Endothelial cell of umbilical vein (primary cell): ENCODE measurements around the gene UPF2. TPM values are rescaled to one million over a fixed set of nuclear protein-coding genes. Genes with fewer than 3 reads are reported as not detected.
A peak's percentile ranks its signal among the peaks of the same experiment; 100 is the strongest.

ENCODE experiments used
- BruUV-seq: library from RNA; stranded (reverse); fragments of 400-500 nt; replicated peaks from 2 replicates; lab custom pipeline; 2021; lab: Mats Ljungman, UMichigan
- CTCF ChIA-PET: fragments of 300-600, 350-600 bp; sonication (Branson Sonifier 250); formaldehyde crosslinking; loops from one replicate; lab custom pipeline; 2021; ENCODE audit warnings: antibody characterized with exemption, inconsistent platforms; lab: Charles Lee
- POLR2A ChIA-PET: fragments of 300-600, 350-600 bp; sonication (Branson Sonifier 250); formaldehyde crosslinking; loops from one replicate; lab custom pipeline; 2021; ENCODE audit warnings: antibody characterized with exemption, inconsistent platforms; lab: Charles Lee
- DNase-seq: peaks from one replicate; pipeline ENCODE4 v3.0.0-alpha.2; 2011; ENCODE audit warnings: low read depth, low spot score
- FAIRE-seq: peaks from 2 replicates; lab custom pipeline; 2011; peaks lifted over from hg19 to GRCh38; lab: Jason Lieb, UNC
- H2AFZ ChIP-seq: 2 replicates; pipeline ENCODE4 v1.6.0; 2012; ENCODE audit warnings: low read depth, low read length, control low read depth, inconsistent platforms
- H3K27ac ChIP-seq: 2 replicates; pipeline ENCODE4 v1.5.1; 2011; ENCODE audit warnings: low read depth, mild to moderate bottlenecking, control low read depth, low read length, moderate library complexity; ENCODE audit not compliant: insufficient read depth
- H3K27me3 ChIP-seq, 2 experiments: 2 replicates each; pipeline versions ENCODE4 v1.6.0 to v1.6.1; 2011; ENCODE audit warnings: low read length in 2 of 2, mixed read lengths in 1 of 2; ENCODE audit not compliant: control insufficient read depth in 2 of 2, insufficient read depth in 2 of 2
- H3K36me3 ChIP-seq, 2 experiments: 2 replicates in 1 of 2; 3 replicates in 1 of 2; pipeline ENCODE4 v1.5.1; 2011; ENCODE audit warnings: low read length in 2 of 2, mild to moderate bottlenecking in 1 of 2, moderate library complexity in 1 of 2; ENCODE audit not compliant: control insufficient read depth in 2 of 2, insufficient read depth in 2 of 2; ENCODE audit errors: extremely low read depth in 1 of 2
- H3K4me1 ChIP-seq: 3 replicates; pipeline ENCODE4 v1.5.1; 2011; ENCODE audit warnings: mild to moderate bottlenecking, low read length; ENCODE audit not compliant: control insufficient read depth, insufficient read depth; ENCODE audit errors: extremely low read depth
- H3K4me2 ChIP-seq: 2 replicates; pipeline ENCODE4 v1.6.1; 2011; ENCODE audit warnings: low read length, control low read depth, mixed read lengths; ENCODE audit not compliant: insufficient read depth
- H3K4me3 ChIP-seq, 3 experiments: fragments of 200-600 bp in 1 of 3; sonication (generic), shearing (Covaris generic) in 1 of 3; replicated peaks in 1 of 3; 2 replicates each; pipeline ENCODE4 v1.5.1; 2011 to 2016; ENCODE audit warnings: control low read depth in 3 of 3, low read length in 3 of 3, mild to moderate bottlenecking in 2 of 3, inconsistent platforms in 1 of 3, low read depth in 1 of 3, moderate library complexity in 1 of 3; ENCODE audit not compliant: insufficient read depth in 1 of 3
- H3K79me2 ChIP-seq: 2 replicates; pipeline ENCODE4 v1.6.0; 2012; ENCODE audit warnings: low read length, inconsistent platforms; ENCODE audit not compliant: control insufficient read depth, insufficient read depth
- H3K9ac ChIP-seq: replicated peaks from 2 replicates; pipeline ENCODE3; 2011; ENCODE audit warnings: low read length, control low read depth; ENCODE audit not compliant: insufficient read depth; ENCODE audit errors: extremely low read depth
- H3K9me1 ChIP-seq: replicated peaks from 3 replicates; pipeline ENCODE4 v1.6.0; 2011; ENCODE audit warnings: mild to moderate bottlenecking, low read length; ENCODE audit not compliant: control insufficient read depth, insufficient read depth; ENCODE audit errors: extremely low read depth
- H3K9me3 ChIP-seq: replicated peaks from 2 replicates; pipeline ENCODE4 v1.5.1; 2012; ENCODE audit warnings: low read length, inconsistent platforms; ENCODE audit not compliant: control insufficient read depth, insufficient read depth
- H4K20me1 ChIP-seq: replicated peaks from 2 replicates; pipeline ENCODE3; 2011; ENCODE audit warnings: mild to moderate bottlenecking, low read length; ENCODE audit not compliant: control insufficient read depth, insufficient read depth; ENCODE audit errors: extremely low read depth
- CTCF ChIP-seq, 2 donors: IDR thresholded peaks; 1 replicate in 1 of 2; 2 replicates in 1 of 2; pipeline ENCODE4 v1.5.1; 2011; ENCODE audit warnings: low read length in 2 of 2, mild to moderate bottlenecking in 2 of 2, moderate library complexity in 2 of 2, control low read depth in 1 of 2, inconsistent platforms in 1 of 2, low read depth in 1 of 2; ENCODE audit not compliant: insufficient read depth in 1 of 2; ENCODE audit errors: extremely low read depth in 1 of 2
- EZH2 ChIP-seq: IDR thresholded peaks from 2 replicates; pipeline ENCODE4 v1.6.1; 2012; ENCODE audit warnings: borderline replicate concordance, low read depth, mild to moderate bottlenecking, moderate library complexity, low read length, inconsistent platforms; ENCODE audit not compliant: severe bottlenecking
- FOS ChIP-seq: IDR thresholded peaks from 2 replicates; pipeline ENCODE4 v1.6.1; 2011; ENCODE audit warnings: mild to moderate bottlenecking, low read length, moderate library complexity, borderline replicate concordance; ENCODE audit not compliant: insufficient read depth
- GATA2 ChIP-seq: IDR thresholded peaks from 2 replicates; pipeline ENCODE4 v1.7.0; 2011; ENCODE audit warnings: low read depth, mild to moderate bottlenecking, moderate library complexity, mixed read lengths, low read length; ENCODE audit not compliant: insufficient read length, insufficient read depth
- JUN ChIP-seq: IDR thresholded peaks from 2 replicates; pipeline ENCODE4 v1.6.1; 2011; ENCODE audit warnings: borderline replicate concordance, low read depth; ENCODE audit not compliant: insufficient read length, insufficient read depth
- MYC ChIP-seq: IDR thresholded peaks from one replicate; pipeline ENCODE4 v1.6.1; 2011; ENCODE audit warnings: mild to moderate bottlenecking, low read depth, low read length
- POLR2A ChIP-seq: IDR thresholded peaks from 2 replicates; pipeline ENCODE4 v1.6.1; 2012; ENCODE audit warnings: low read depth, mild to moderate bottlenecking, control low read depth, low read length
- POLR2AphosphoS5 ChIP-seq: IDR thresholded peaks from 2 replicates; pipeline ENCODE4 v1.6.1; 2012; ENCODE audit warnings: low read depth, mild to moderate bottlenecking, control low read depth, low read length, moderate library complexity; ENCODE audit not compliant: insufficient read depth
- dilution Hi-C: fragments of 300-500 bp; cut with MboI; formaldehyde crosslinking; loops from one replicate; pipeline ENCODE4 v1.15.0; 2019; ENCODE audit warnings: low sequenced_read_pairs; ENCODE audit not compliant: extremely low pct_ligation_motif_present
- intact Hi-C: fragments of 100-400 bp; cut with micrococcal nuclease; formaldehyde crosslinking; loops from one replicate; pipeline ENCODE4 v1.10.0; 2022
- polyA plus RNA-seq, 4 experiments: library from polyadenylated mRNA; depleted of rRNA in 3 of 4; stranded (reverse) in 3 of 4; unstranded in 1 of 4; fragments of >200 nt; gene quantifications; 2 replicates each; pipeline versions ENCODE4 v1.2.1 to v1.2.3, GENCODE V29; 2011 to 2012; ENCODE audit warnings: missing spikeins in 1 of 4
- total RNA-seq: library from RNA; stranded (reverse); gene quantifications from 2 replicates; pipeline ENCODE4 v1.2.3, GENCODE V29; 2021

UPF2 gene
- total and polyA plus RNA-seq, 2 donors (not counting 3 experiments of a cell fraction or from before 2014, with no cell fraction given): 4.8 to 27.7 TPM

DNA sequence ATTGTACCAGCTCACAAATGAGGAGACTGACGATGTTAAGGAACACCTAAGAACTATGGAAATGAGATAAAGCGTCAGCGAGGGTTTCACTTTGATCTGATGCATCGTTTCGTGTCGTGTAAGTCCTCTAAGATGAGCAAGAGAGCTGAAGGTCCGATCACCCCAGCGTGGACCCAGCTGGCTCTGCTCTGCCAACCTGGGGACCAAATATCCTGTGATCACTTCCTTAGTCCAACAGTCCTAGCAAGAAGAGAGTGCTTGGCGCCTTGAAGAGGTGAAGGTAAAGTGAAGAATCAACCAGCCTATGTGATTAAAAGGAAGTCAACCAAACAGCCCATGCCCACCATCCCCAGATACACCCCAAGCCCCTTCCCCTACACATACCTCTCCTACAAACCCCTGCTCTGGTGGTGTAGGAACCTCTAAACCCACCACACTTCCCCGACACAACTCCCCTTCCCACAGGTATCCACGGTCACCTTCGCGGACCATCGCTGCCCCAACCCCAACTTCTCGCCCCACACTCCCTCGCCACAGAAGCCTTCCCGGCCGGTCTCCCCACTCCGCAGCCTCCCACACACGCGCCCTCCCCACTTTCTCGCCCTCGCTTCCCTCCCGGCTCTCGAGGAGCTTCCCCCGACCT, 722 bp downstream of the UPF2 start:
- POLR2A ChIA-PET: interaction anchor here (1.0 kb wide), 1 partner anchor 88 kb away, joined by 4 read pairs; no protein-coding TSS in a partner anchor
- CTCF ChIA-PET: interaction anchor here (0.9 to 2.1 kb wide), 8 partner anchors 10 to 260 kb away, joined by 3 to 14 read pairs (median 4); partner anchors contain the start of gene DHTKD1
- H3K9me1 ChIP-seq: no peaks in the 10 kb centered on the region
- H3K9me3 ChIP-seq: no peaks in the 10 kb centered on the region
- no peaks in the 10 kb centered on the region for H3K36me3 ChIP-seq
- dilution Hi-C loops (no loop called here), intact Hi-C loops (loop anchor here (2.0 kb wide), 1 partner anchor 153 kb away; the partner anchor contains the start of gene NUDT5)
- H2AFZ ChIP-seq: peak overlapping the region; percentile 50
- peak overlapping the region; percentile 98 for H3K27ac ChIP-seq
- BruUV-seq: no TSS peak
- H3K9ac ChIP-seq: peak overlapping the region; percentile 98
- peak overlapping the region; percentile 86 for H3K4me2 ChIP-seq
- TF ChIP-seq POLR2AphosphoS5: no peak
- TF ChIP-seq POLR2A: no peak
- no peak for TF ChIP-seq FOS
- TF ChIP-seq MYC: no peak
- TF ChIP-seq JUN: no peak
- TF ChIP-seq EZH2: no peak
- no peak for TF ChIP-seq GATA2
- TF ChIP-seq CTCF (IDR thresholded peaks at IDR 0.05; ENCODE audit: extremely low read depth in 1 of 2, insufficient read depth in 1 of 2, low read depth in 1 of 2, low read length in 2 of 2): no peak
- FAIRE-seq (no peak), DNase-seq (peak; percentile 52)
- no peaks in the 10 kb centered on the region for H3K27me3 ChIP-seq
- no peaks in the 10 kb centered on the region for H4K20me1 ChIP-seq
- H3K79me2 ChIP-seq: peaks cover 52% of the 10 kb centered on the region
- peak overlapping the region; percentile 50 to 80 (median 56) for H3K4me3 ChIP-seq
- peaks cover 5% of the 10 kb centered on the region for H3K4me1 ChIP-seq
